ENCODE data around the gene SS18L1.
"Not testable (repeated sequence)": the region's sequence is repeated elsewhere in the genome, so short reads cannot be mapped to it uniquely, and the experiment has no call there.

SS18L1 gene

DNA sequence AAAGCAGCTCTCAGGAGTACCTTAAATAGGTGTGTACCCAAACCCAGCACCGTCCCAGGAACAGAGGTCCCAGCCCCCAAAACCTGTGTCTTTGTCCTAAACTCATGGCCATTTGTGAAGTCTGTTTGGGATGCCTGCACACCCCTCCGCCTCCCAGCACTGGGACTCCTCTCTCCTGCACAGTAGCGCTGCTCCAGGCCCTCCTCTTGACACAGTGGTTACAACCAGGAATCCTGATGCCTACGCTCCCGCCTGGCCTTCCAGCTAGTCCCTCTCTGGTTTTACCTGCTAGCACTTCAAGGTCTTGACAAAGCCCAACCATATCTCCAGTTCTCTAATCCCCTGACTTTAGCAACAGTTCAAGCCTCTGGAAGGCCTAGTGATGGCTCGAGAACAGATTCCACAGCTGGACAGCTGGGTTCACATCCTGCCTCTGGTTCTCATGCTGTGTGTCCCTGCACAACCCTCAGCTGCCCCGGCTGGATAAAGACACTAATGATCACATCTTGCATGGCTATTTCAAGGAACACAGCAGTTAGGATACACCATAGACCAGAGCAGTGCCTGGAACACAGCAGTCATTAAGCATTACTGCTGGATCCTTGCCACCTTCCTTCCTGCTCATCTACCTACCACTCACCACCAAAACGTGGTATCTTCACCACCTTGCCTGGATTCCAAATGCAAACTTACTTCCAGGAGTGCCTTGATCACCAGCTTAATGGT lies 5.9 kb upstream of the SS18L1 start:
- no peak for DNase-seq (ENCODE audit: low spot score)

DNA sequence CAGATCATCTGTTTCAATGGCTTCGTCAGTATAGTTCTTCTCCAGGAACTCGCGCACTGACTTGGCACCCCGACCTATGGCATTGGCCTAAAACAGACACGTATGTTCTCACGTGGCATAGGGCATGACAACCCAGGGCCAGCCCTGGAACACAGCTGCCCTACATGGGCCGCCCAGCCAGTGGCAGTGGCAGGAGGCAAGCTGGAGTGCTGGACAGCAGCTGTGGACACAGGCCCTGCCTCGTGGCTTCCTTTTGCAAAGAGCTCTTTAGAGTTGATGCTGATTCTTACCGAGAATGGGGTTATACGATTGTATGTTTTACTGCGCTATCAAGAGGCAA lies 5.4 kb upstream of the SS18L1 start:
- no peak for DNase-seq (ENCODE audit: low spot score)

DNA sequence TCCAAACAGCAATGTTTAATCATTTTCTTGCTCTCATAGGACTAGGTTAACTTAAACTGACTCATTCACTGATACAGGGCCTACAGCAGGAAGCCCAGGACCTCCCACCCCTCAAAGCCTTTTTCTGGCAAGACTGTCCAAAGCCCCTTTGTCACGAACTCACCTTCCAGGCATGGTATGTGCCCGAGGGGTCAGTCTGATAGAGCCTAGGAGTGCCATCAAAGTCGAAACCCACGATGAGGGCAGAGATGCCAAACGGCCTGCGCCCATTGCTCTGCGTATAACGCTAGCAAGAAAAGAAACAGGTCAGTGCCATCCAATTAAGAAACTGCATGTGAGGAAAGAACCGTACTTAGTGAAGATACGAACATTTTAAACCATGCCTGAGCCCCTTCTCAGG lies 4.7 kb upstream of the SS18L1 start:
- DNase-seq (ENCODE audit: low spot score) = no peak

DNA sequence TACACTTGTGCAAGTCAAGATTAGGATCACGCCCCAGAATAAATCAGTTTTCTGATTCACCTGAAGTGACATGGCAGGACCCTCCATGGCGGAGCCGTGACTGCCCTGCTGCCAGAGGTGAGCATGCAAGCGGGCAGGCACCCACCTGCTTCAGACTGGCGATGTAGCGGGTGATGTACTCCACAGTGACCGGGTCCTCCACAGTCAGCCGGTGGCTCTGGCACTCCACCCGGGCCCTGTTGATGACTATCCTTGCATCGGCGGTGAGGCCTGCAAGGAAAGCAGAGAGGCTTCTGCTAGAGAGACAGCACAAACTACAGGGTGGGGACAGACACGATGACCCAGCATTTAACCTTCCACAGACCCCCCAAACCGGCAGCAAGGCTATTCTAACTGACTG lies 3.9 kb upstream of the SS18L1 start:
- no peak for DNase-seq (ENCODE audit: low spot score)

DNA sequence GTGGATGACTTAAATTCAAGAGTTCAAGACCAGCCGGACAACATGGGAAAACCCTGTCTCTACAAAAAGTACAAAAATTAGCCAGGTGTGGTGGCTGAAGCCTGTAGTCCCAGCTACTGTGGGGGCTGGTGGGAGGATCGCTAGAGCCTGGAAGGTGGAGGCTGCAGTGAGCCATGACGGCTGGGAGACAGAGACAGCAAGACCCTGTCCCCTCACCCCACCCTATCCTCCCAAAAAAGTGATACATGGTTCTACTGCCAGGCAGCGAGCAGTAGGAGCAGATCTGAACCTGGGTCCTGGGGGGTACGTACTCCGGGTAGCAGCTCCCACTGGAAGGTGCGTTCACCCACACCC lies 2.5 kb upstream of the SS18L1 start:
- DNase-seq (ENCODE audit: low spot score) = no peak

DNA sequence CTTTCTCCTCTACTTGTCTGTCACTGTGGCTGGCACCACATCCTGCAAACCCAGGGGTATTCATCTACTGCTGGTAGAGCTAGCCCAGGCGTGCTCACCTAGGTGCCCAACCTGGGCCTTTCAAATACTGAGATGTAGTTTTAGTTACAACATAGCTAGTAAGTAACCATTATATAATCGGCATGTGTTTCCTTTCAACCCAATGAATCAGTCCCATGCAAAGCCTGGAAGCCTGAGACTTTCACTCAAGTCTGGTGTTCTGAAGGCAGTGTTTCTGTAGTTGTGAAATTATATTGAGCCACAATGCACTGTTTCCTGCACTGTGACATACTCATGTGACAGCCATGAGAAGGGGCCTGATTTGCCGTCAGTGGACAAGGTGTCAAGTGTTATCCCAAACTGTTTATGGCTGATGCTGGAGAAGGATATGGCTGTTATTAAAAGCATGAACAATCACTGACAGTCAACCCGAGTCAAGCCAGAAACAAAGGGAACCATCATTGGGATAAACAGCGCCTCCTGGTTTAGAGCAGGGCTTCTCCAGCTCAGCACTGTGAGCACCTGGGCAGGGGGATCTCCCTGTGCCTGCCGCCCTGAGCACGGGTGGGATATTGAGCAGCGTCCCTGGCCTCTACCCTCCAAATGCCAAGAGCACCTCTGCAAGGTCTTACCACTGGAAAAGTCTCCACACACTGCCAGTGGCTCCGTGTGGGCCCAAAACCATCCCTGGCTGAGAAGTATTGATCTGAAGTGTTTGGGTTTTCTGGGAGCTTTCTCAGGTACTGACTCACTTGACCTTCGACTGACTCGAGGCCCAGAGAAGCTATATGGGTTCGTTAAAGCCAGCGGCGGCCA lies 1.9 kb upstream of the SS18L1 start:
- DNase-seq (ENCODE audit: low spot score) = peak; percentile 31

GRCh38 chr20:62142252-62143080 lies 1.1 kb upstream of the SS18L1 start:
- DNase-seq (ENCODE audit: low spot score) = peak; percentile 51

DNA sequence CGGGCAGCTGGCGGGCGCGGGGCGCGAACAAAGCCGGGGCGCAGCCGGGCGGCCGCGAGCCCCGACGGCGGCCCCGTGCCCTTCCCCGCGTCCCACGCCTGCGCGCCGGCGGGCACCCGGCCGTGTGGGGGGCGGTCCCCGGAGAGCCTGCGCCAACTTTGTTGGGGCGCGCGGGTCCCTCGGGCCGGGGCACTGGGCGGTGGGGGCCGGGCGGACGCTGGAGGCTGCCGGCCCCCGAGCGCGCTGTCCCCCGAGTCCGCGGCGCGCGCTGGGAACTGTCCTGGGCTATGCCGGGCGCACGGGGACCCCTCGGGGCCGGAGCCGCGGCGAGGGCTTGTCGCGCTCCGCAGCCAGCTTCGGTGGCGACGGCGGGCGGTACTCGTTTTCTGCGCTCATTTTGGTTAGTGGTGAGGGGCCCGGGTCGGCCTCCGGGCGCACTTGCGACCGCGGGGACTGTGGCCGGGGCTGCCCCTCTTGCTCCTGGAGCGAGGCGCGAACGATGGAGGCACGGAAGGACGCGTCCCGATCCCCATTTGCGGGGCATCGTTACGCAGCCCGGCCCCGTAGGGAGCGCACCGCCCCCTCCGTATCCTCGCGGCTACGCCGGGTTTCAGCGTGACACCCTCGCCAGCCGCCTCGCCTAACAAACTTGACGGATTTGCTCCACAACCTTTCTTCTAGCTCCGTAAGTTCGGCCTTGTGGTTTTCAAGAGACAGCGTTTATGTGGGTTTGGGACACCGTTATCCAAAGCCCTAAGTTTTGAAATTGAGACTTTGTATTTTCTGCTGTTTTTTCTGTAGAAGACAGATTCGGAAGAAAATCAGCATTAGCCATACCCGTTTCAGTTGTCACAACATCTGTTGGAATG lies 622 bp downstream of the SS18L1 start:
- DNase-seq (ENCODE audit: low spot score) = peak; percentile 89

DNA sequence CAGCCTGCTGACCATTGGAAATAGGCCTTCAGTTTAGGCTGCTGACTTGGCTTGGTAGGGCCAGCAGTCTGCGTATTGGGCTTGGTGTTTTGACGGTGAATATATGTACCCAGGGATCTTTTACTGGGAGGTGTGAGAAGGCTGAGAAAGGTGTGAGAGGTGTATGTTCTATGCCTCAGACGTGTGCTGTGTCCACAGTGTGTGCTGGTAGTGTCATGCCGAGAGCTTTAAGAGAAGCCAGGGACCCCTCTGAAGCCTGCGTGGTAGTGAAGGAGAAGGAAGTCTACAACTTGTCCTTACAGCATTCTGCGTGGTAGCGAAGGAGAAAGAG lies 2.1 kb downstream of the SS18L1 start:
- DNase-seq (ENCODE audit: low spot score) = no peak

GRCh38 chr20:62146019-62146755 lies 2.6 kb downstream of the SS18L1 start:
- DNase-seq (ENCODE audit: low spot score) = no peak

DNA sequence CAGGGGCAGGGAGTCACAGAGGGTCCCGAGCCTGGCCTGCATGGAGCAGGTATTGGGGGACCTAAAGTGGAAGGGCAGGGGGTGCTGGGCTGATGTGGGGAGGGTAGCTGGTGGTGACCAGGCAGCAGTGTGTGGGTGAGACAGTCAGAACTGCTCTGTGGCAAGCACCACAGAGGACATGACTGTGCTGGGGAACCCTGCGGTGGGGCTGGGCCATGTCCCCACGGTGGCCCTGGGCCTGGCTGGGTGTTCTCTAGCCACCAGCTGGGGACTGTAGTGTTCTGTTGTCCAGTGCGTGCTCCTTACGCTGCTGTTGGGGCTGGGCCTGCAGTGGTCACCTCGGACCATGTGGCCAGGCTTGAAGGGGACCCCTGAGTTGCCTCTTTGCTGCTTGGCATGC lies 3.6 kb downstream of the SS18L1 start:
- no peak for DNase-seq (ENCODE audit: low spot score)

DNA sequence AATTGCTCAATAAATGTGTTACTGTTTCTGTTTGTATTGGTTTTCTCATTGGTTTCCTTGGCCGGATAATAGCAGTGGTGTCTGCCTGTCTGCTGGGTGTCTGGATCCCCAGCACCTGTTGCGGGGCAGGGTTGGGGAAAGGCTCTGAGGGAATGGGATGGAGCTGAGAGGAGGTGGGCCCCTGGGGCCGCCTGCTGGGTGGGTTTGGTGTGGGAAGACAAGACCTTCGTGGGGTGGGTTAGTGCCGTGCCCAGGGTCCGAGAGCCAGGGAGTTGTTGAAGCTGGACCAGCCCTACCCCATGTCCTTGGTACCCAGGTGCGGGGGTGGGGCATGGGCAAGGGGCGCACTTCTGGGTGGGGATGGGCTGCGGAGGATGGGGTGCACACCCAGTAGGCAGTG lies 4.0 kb downstream of the SS18L1 start:
- DNase-seq (ENCODE audit: low spot score) = no peak

DNA sequence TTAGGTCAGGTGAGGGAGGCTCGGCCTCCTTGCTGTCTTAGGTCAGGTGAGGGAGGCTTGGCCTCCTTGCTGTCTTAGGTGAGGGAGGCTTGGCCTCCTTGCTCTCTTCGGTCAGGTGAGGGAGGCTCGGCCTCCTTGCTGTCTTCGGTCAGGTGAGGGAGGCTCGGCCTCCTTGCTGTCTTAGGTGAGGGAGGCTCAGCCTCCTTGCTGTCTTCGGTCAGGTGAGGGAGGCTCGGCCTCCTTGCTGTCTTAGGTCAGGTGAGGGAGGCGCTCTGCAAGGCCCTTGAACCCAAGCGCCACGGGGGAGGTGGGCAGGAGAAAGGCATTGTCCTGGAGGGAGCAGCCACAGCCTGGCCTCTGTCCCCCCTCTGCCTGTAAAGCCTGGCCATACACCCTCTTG lies 4.8 kb downstream of the SS18L1 start:
- not testable (repeated sequence) for DNase-seq (ENCODE audit: low spot score)

GRCh38 chr20:62148908-62149314 lies 5.3 kb downstream of the SS18L1 start:
- no peak for DNase-seq (ENCODE audit: low spot score)

DNA sequence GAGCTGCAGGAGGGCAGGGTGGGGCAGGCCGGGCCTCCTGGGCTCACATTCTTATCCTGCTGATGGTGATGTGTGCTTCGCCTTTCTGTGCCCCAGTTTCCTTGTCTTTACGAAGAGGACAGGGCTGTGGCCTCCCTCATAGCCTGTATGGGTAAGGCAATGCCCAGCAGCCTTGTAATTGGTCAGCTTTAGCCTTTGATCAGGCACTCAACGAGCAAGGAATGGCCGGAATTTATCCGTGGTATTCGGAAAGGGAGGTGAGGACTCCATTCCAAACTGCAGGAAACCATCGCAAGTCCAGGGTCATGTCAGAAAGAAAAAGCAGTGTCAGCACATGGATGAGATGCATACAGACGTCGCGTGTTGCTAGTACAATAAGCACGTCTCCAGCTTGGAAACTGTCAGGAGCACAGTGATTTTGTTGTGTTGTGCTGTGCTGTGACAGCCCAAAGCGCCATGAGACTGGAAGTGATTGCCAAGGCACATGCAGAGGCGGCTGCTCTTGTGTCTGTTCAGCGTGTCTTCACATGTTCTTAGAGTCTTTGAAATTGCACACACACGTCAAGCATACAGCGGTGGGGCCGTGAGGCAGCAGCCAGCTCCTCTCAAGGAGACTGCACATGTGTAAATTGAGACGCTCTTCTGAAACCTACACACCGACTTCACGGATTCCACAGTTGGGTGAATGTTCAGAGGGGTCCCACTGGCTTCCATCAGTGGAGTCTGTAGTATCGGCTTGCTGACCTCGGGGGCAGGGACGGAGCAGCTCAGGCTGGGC lies 6.2 kb downstream of the SS18L1 start:
- peak; percentile 50 for DNase-seq (ENCODE audit: low spot score)

GRCh38 chr20:62150310-62150575 lies 6.7 kb downstream of the SS18L1 start:
- DNase-seq (ENCODE audit: low spot score) = no peak

DNA sequence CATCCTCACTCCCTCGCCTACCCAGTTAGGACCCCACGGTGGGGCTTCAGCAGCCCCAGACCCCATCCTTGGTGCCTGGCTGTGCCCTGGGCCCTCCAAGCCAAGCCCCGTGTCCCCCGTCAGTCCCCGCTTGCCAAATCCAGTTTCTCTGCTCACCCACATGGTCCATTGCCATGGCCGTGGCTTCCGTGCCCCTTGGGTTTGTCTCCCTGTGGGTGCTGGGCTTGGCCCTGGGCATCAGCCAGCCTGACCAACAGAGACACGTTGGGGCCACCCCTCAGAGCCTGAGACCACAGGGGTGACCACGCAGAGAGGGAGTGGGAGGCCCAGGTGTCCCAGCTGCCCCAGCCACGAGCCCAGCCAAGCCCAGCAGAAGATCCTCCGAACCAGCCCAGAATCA lies 7.7 kb downstream of the SS18L1 start:
- DNase-seq (ENCODE audit: low spot score) = no peak

GRCh38 chr20:62151835-62152364 lies 8.3 kb downstream of the SS18L1 start:
- DNase-seq (ENCODE audit: low spot score) = no peak

- DNase-seq (ENCODE audit: low spot score) = no peak
Observed at GRCh38 chr20:62155428-62156253, 12.1 kb downstream of the SS18L1 start.

GRCh38 chr20:62156254-62156556 lies 12.6 kb downstream of the SS18L1 start:
- DNase-seq (ENCODE audit: low spot score) = no peak
